Ovary (tissue), 9 donors: Measurements from ENCODE around the gene TERT. TPM values are rescaled to one million over a fixed set of nuclear protein-coding genes. Genes with fewer than 3 reads are reported as not detected.

ENCODE experiments used
- DNase-seq, 5 donors: peaks; one replicate each; pipeline ENCODE4 v3.0.0-alpha.2; 2019 to 2020
- H3K27ac ChIP-seq, 2 donors: fragments of 200-600 bp; one replicate each; pipeline versions ENCODE4 v1.5.1 to v1.8.0; 2019 to 2022
- H3K27me3 ChIP-seq: fragments of 200-600 bp; one replicate; pipeline ENCODE4 v1.8.0; 2022
- H3K36me3 ChIP-seq: fragments of 200-600 bp; sonication (generic); one replicate; pipeline ENCODE4 v1.5.1; 2019
- H3K4me1 ChIP-seq: one replicate; pipeline ENCODE4 v1.8.1; 2013; ENCODE audit warnings: mild to moderate bottlenecking, moderate library complexity; ENCODE audit not compliant: insufficient read depth
- H3K4me3 ChIP-seq: fragments of 200-600 bp; sonication (generic); one replicate; pipeline ENCODE4 v1.5.1; 2017
- H3K9me3 ChIP-seq, 2 donors: fragments of 200-600 bp in 1 of 2; sonication (generic) in 1 of 2; one replicate each; pipeline versions ENCODE4 v1.5.1 to v1.8.1; 2013 to 2019; ENCODE audit warnings: mild to moderate bottlenecking in 1 of 2, moderate library complexity in 1 of 2
- CTCF ChIP-seq, 3 donors: fragments of 450-650 bp in 2 of 3; fragments of 200-600 bp in 1 of 3; IDR thresholded peaks; one replicate each; pipeline versions ENCODE4 v1.5.1 to v1.8.0; 2016 to 2022; ENCODE audit warnings: antibody characterized with exemption in 3 of 3, mild to moderate bottlenecking in 1 of 3
- EP300 ChIP-seq: sonication (generic); formaldehyde crosslinking; IDR thresholded peaks from one replicate; pipeline ENCODE4 v1.6.1; 2017; ENCODE audit warnings: antibody characterized with exemption
- POLR2A ChIP-seq: fragments of 450-650 bp; IDR thresholded peaks from one replicate; pipeline ENCODE4 v1.6.1; 2017; ENCODE audit warnings: antibody characterized with exemption, mild to moderate bottlenecking, moderate library complexity
- WGBS, 3 donors: extraction: QIAGEN DNeasy Blood & Tissue Kit in 1 of 3; methylation state at CpG; one replicate each; pipeline versions ENCODE4 v1.1.5 to v1.1.7; 2013 to 2017; 5-methylcytosine and 5-hydroxymethylcytosine counted together
- intact Hi-C, 4 donors: fragments of 100-400 bp; cut with DNase I; formaldehyde crosslinking; loops; one replicate each; pipeline versions ENCODE4 v1.11.0 to v1.15.1; 2022 to 2023
- polyA plus RNA-seq, 2 donors: library from polyadenylated mRNA; stranded (reverse); fragments of 200-250 nt in 1 of 2; fragments of 350-450 nt in 1 of 2; fragmentation: Illumina TruSeq in 1 of 2; extraction: RNeasy Lipid Tissue Mini Kit (QIAGEN cat#74804) in 1 of 2; gene quantifications; one replicate each; pipeline ENCODE4 v1.2.3, GENCODE V29; 2013 to 2014
- total RNA-seq, 7 donors: library from RNA; depleted of rRNA in 2 of 7; stranded (reverse); fragments of >200 nt in 2 of 7; fragmentation: NEBNext Ultra II Directional in 3 of 7; extraction: Animal tissue kit (Norgen Biotek cat#: 25700) in 3 of 7; gene quantifications; one replicate each; pipeline versions ENCODE4 v1.1.0 to v1.2.4, GENCODE V29; 2016 to 2023
- donor health status: DM: no; HTN: no; CAD: no; lungs with moderate emphysema.
- donor health status: DM: no; HTN: no; CAD: no.
- donor health status: Bipolar disorder and iron deficiency.
- donor health status: DM: yes; HTN: yes; CAD: no.
- donor health status: DM: no; HTN: no; CAD: no.
- donor health status: DM: yes; HTN: yes; CAD: no.

Gene TERT
- total and polyA plus RNA-seq, 9 donors = 0.10 to 3.1 TPM; not detected in 7

DNA sequence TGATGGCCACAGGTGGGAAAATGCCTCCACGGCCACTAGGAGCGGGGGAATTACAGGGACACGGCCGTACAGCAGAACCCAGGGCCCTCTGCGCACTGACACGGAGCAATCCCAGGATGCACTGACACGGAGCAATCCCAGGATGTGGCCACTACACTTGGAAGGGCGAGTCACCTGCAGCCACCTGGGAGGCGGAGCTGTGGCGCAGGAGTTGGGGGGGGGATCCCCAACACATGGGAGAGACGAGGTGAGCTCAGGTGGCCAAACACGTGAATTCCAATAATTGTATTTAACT is 43.3 kb upstream of the TERT start:
- no peak overlapping the region for H3K4me3 ChIP-seq
- 86 to 94% (median 93%) methylated on average over 12 of the region's 12 CpGs for WGBS, 3 donors
- H3K9me3 ChIP-seq = no peaks in the 10 kb centered on the region

GRCh38 chr5:1337489-1338195 is 42.8 kb upstream of the TERT start:
- no peak for TF ChIP-seq EP300
- TF ChIP-seq POLR2A = no peak
- TF ChIP-seq CTCF (IDR thresholded peaks at IDR 0.05) = no peak
- Histone ChIP-seq H3K27me3 (no peaks in the 10 kb centered on the region), H3K36me3 (no peaks in the 10 kb centered on the region), H3K4me1 (no peaks in the 10 kb centered on the region), H3K4me3 (no peak overlapping the region), H3K9me3 (no peaks in the 10 kb centered on the region), H3K27ac (no peak overlapping the region)
- 87 to 91% (median 89%) methylated on average over 19 to 22 of the region's 22 CpGs for WGBS, 3 donors
- DNase-seq = peak in 1 of 5 donors; percentile 4
- intact Hi-C loops = no loop called here

More for the DNA sequence above, 43.3 kb upstream of the TERT start:
- intact Hi-C loops = no loop called here
- DNase-seq = peak in 1 of 5 donors; percentile 7
- Histone ChIP-seq H3K4me1 (no peaks in the 10 kb centered on the region), H3K27me3 (no peaks in the 10 kb centered on the region), H3K27ac (no peak overlapping the region), H3K36me3 (no peaks in the 10 kb centered on the region)
- no peak for TF ChIP-seq EP300
- no peak for TF ChIP-seq POLR2A
- TF ChIP-seq CTCF (IDR thresholded peaks at IDR 0.05) = no peak

GRCh38 chr5:1336749-1337488 is 42.1 kb upstream of the TERT start:
- Histone ChIP-seq H3K4me1 (no peaks in the 10 kb centered on the region), H3K9me3 (no peaks in the 10 kb centered on the region), H3K27me3 (no peaks in the 10 kb centered on the region), H3K27ac (no peak overlapping the region), H3K4me3 (no peak overlapping the region), H3K36me3 (no peaks in the 10 kb centered on the region)
- intact Hi-C loops = no loop called here
- TF ChIP-seq EP300 (no peak), POLR2A (no peak), CTCF (IDR thresholded peaks at IDR 0.05) (no peak)
- 83 to 91% (median 86%) methylated on average over 21 to 22 of the region's 22 CpGs for WGBS, 3 donors
- DNase-seq = peak in 1 of 5 donors; percentile 8

DNA sequence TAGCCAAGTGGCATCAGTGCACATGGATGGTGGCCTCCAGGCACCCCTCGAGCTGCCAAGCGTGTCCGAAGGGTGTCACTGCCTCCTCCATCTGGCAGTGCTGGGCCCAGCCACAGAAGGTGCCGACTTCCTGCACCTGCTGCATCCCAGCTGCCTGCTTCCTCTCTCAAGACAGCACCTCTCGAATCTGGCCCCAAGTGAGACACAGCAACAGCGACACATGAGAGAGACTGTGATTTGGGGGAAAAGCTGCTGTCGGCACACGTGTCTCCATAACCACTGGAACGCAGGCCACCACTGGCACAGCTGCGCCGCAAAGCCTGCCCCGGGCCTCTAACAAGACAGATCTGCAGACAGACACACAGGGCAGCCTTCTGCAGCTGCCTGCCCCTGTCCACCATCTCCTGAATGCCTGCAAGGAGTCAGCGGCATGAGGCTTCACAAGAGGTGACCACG is 41.3 kb upstream of the TERT start:
- Histone ChIP-seq H3K4me1 (no peaks in the 10 kb centered on the region), H3K4me3 (no peak overlapping the region), H3K27ac (no peak overlapping the region), H3K27me3 (no peaks in the 10 kb centered on the region), H3K36me3 (no peaks in the 10 kb centered on the region), H3K9me3 (no peaks in the 10 kb centered on the region)
- DNase-seq = peak in 1 of 5 donors; percentile 7
- TF ChIP-seq POLR2A = no peak
- no peak for TF ChIP-seq EP300
- no peak for TF ChIP-seq CTCF (IDR thresholded peaks at IDR 0.05)
- intact Hi-C loops = no loop called here
- WGBS, 3 donors = 94 to 95% (median 94%) methylated on average over 14 of the region's 14 CpGs
